GM12873 (cell line): ENCODE measurements around the gene OR2S2.

Experiments used
- CTCF ChIP-seq: IDR thresholded peaks from 2 replicates; pipeline ENCODE4 v1.5.1; 2012; ENCODE audit warnings: low read depth, mild to moderate bottlenecking, moderate library complexity, low read length, control low read depth; ENCODE audit not compliant: insufficient read depth; ENCODE audit errors: missing control alignments

Gene OR2S2

GRCh38 chr9:35993976-35994720 lies 36.2 kb upstream of the OR2S2 start:
- no peak for TF ChIP-seq CTCF

- TF ChIP-seq CTCF: no peak
These were observed 32.2 kb upstream of the OR2S2 start for GRCh38 chr9:35990155-35990554.

- no peak for TF ChIP-seq CTCF
These were observed 26.1 kb upstream of the OR2S2 start for GRCh38 chr9:35984021-35984420.

GRCh38 chr9:35981699-35982098 lies 23.7 kb upstream of the OR2S2 start:
- TF ChIP-seq CTCF: no peak

GRCh38 chr9:35980289-35981011 lies 22.5 kb upstream of the OR2S2 start:
- TF ChIP-seq CTCF: no peak

- no peak for TF ChIP-seq CTCF
These were observed 20.8 kb upstream of the OR2S2 start for GRCh38 chr9:35978792-35979191.

- no peak for TF ChIP-seq CTCF
These were observed 18.8 kb upstream of the OR2S2 start for GRCh38 chr9:35976726-35977125.
